OCI-LY3 (cell line): ENCODE measurements around the gene KCNK13.
A peak's percentile ranks its signal among the peaks of the same experiment; 100 is the strongest.

Experiments
- H2AFZ ChIP-seq: fragments of 200-600, 300-600 bp; shearing (Covaris generic); 2 replicates; pipeline ENCODE4 v1.6.0; 2014; ENCODE audit warnings: antibody characterized with exemption, low read depth, low read length
- H3K27ac ChIP-seq: fragments of 200-600, 300-600 bp; sonication (generic); 2 replicates; pipeline ENCODE4 v1.5.1; 2014; ENCODE audit warnings: mild to moderate bottlenecking, low read length, moderate library complexity, mixed read lengths
- H3K27me3 ChIP-seq: fragments of 200-600, 300-600 bp; sonication (generic); 2 replicates; pipeline ENCODE4 v1.6.1; 2014; ENCODE audit warnings: low read depth, low read length, mixed read lengths
- H3K36me3 ChIP-seq: fragments of 200-600, 300-600 bp; sonication (generic); replicated peaks from 2 replicates; pipeline ENCODE3; 2014; ENCODE audit warnings: low read depth, low read length, mixed read lengths
- H3K4me1 ChIP-seq: fragments of 300-600, 200-600 bp; sonication (generic); 2 replicates; pipeline ENCODE4 v1.6.1; 2014; ENCODE audit warnings: low read length, mixed read lengths
- H3K4me2 ChIP-seq: fragments of 200-600, 300-600 bp; sonication (generic); 2 replicates; pipeline ENCODE4 v1.6.1; 2014; ENCODE audit warnings: low read length, mixed read lengths
- H3K4me3 ChIP-seq: fragments of 300-600, 200-600 bp; sonication (generic); 2 replicates; pipeline ENCODE4 v1.5.1; 2014; ENCODE audit warnings: antibody characterized with exemption, mild to moderate bottlenecking, low read length, moderate library complexity
- H3K79me2 ChIP-seq: fragments of 300-600, 200-600 bp; shearing (Covaris generic); 2 replicates; pipeline ENCODE4 v1.6.1; 2014; ENCODE audit warnings: mild to moderate bottlenecking, low read length, mixed read lengths
- H3K9ac ChIP-seq: fragments of 300-600, 200-600 bp; shearing (Covaris generic); 2 replicates; pipeline ENCODE4 v1.6.0; 2014; ENCODE audit warnings: mild to moderate bottlenecking, low read length, moderate library complexity
- H3K9me3 ChIP-seq: fragments of 200-600, 300-600 bp; shearing (Covaris generic); 2 replicates; pipeline ENCODE4 v1.6.1; 2014; ENCODE audit warnings: low read length, mixed read lengths; ENCODE audit not compliant: insufficient read depth
- H4K20me1 ChIP-seq: fragments of 200-600, 300-600 bp; sonication (generic); 2 replicates; pipeline ENCODE4 v1.6.1; 2016; ENCODE audit warnings: low read length, mixed read lengths; ENCODE audit not compliant: insufficient read depth
- EZH2phosphoT487 ChIP-seq: fragments of 200-600 bp; shearing (Covaris generic); IDR thresholded peaks from 2 replicates; pipeline ENCODE4 v1.6.1; 2018; ENCODE audit warnings: antibody characterized with exemption, mixed run types, low read depth
- TF ChIP-seq, protein P1 (sequence below): fragments of 200-600, 300-600 bp; sonication (generic); IDR thresholded peaks from 2 replicates; pipeline ENCODE4 v1.5.1; 2014; ENCODE audit warnings: antibody characterized with exemption, low read length, low read depth

KCNK13 gene

GRCh38 chr14:90054803-90055202 is 7.0 kb upstream of the KCNK13 start:
- H2AFZ ChIP-seq, result no peak overlapping the region
- TF ChIP-seq, protein P1, sequence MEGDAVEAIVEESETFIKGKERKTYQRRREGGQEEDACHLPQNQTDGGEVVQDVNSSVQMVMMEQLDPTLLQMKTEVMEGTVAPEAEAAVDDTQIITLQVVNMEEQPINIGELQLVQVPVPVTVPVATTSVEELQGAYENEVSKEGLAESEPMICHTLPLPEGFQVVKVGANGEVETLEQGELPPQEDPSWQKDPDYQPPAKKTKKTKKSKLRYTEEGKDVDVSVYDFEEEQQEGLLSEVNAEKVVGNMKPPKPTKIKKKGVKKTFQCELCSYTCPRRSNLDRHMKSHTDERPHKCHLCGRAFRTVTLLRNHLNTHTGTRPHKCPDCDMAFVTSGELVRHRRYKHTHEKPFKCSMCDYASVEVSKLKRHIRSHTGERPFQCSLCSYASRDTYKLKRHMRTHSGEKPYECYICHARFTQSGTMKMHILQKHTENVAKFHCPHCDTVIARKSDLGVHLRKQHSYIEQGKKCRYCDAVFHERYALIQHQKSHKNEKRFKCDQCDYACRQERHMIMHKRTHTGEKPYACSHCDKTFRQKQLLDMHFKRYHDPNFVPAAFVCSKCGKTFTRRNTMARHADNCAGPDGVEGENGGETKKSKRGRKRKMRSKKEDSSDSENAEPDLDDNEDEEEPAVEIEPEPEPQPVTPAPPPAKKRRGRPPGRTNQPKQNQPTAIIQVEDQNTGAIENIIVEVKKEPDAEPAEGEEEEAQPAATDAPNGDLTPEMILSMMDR, result no peak
- TF ChIP-seq EZH2phosphoT487, result no peak
- no peaks in the 10 kb centered on the region for H4K20me1 ChIP-seq
- no peak overlapping the region for H3K9ac ChIP-seq
- H3K27ac ChIP-seq, result no peak overlapping the region
- no peaks in the 10 kb centered on the region for H3K36me3 ChIP-seq
- 0 out of 2 replicates have a peak, but pooled peaks cover 4% of the 10 kb centered on the region for H3K27me3 ChIP-seq
- H3K4me2 ChIP-seq, result no peak overlapping the region
- no peak overlapping the region for H3K4me3 ChIP-seq
- H3K9me3 ChIP-seq, result no peaks in the 10 kb centered on the region
- no peaks in the 10 kb centered on the region for H3K4me1 ChIP-seq
- H3K79me2 ChIP-seq, result no peaks in the 10 kb centered on the region

DNA sequence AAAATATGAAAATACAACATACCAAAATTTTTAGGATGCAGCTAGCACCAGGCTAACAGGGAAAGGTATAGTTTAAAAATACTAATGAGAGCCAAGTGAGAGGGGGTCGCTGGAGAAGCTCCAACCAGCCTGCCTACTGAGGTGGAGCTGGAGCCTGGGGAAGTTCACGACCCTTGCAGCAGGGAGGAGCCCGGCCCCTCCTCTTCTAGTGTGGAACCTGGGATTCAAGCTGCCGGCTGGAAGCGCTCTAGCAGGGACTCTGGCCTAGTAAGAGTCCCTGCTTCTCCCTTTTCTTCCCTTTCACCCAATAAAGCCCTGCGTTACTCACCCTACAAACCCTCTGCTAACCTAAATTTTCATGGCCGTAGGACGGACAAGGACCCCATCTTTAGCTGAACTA is 5.0 kb upstream of the KCNK13 start:
- H4K20me1 ChIP-seq, result no peaks in the 10 kb centered on the region
- no peak overlapping the region for H3K4me3 ChIP-seq
- 0 out of 2 replicates have a peak, but pooled peaks cover 4% of the 10 kb centered on the region for H3K27me3 ChIP-seq
- no peaks in the 10 kb centered on the region for H3K79me2 ChIP-seq
- no peaks in the 10 kb centered on the region for H3K9me3 ChIP-seq
- H3K9ac ChIP-seq, result no peak overlapping the region
- TF ChIP-seq, protein P1, result no peak
- no peak for TF ChIP-seq EZH2phosphoT487
- H3K4me1 ChIP-seq, result no peaks in the 10 kb centered on the region
- no peak overlapping the region for H2AFZ ChIP-seq
- no peak overlapping the region for H3K27ac ChIP-seq
- H3K4me2 ChIP-seq, result no peak overlapping the region
- H3K36me3 ChIP-seq, result no peaks in the 10 kb centered on the region

GRCh38 chr14:90058876-90059458 is 2.8 kb upstream of the KCNK13 start:
- Histone ChIP-seq H3K79me2 (no peaks in the 10 kb centered on the region), H3K4me2 (no peak overlapping the region), H2AFZ (no peak overlapping the region), H3K4me3 (no peak overlapping the region), H3K9me3 (no peaks in the 10 kb centered on the region), H3K9ac (no peak overlapping the region), H4K20me1 (no peaks in the 10 kb centered on the region), H3K4me1 (no peaks in the 10 kb centered on the region), H3K27ac (no peak overlapping the region), H3K36me3 (no peaks in the 10 kb centered on the region), H3K27me3 (0 out of 2 replicates have a peak, but pooled peaks cover 4% of the 10 kb centered on the region)
- TF ChIP-seq EZH2phosphoT487, result no peak
- TF ChIP-seq, protein P1, result no peak

- Histone ChIP-seq H3K4me3 (peak overlapping the region; percentile 74), H3K4me1 (no peaks in the 10 kb centered on the region), H2AFZ (0 out of 2 replicates have a peak overlapping the region, but pooled peaks have one; percentile 30), H3K79me2 (no peaks in the 10 kb centered on the region), H3K9ac (no peak overlapping the region), H3K27me3 (0 out of 2 replicates have a peak, but pooled peaks cover 4% of the 10 kb centered on the region), H3K9me3 (no peaks in the 10 kb centered on the region), H3K36me3 (no peaks in the 10 kb centered on the region), H3K4me2 (peak overlapping the region; percentile 64), H4K20me1 (no peaks in the 10 kb centered on the region), H3K27ac (no peak overlapping the region)
- no peak for TF ChIP-seq EZH2phosphoT487
- TF ChIP-seq, protein P1, result peak; percentile 33
These were observed 1.4 kb upstream of the KCNK13 start for GRCh38 chr14:90060312-90060964.
